Psoas muscle (tissue), 8 donors: ENCODE measurements around the gene CBLC. TPM values are rescaled to one million over a fixed set of nuclear protein-coding genes. Genes with fewer than 3 reads are reported as not detected.
A peak's percentile ranks its signal among the peaks of the same experiment; 100 is the strongest.

Source experiments
- ATAC-seq, 4 donors: fragments of 200-7000 bp; cut with Tn5 transposase; one replicate each; pipeline ENCODE4 v1.9.1; 2020; ENCODE audit warnings: moderate library complexity in 3 of 4, mild to moderate bottlenecking in 2 of 4
- DNase-seq, 2 donors: peaks; one replicate each; pipeline ENCODE4 v3.0.0-alpha.2; 2020
- H3K27ac ChIP-seq: fragments of 200-600 bp; one replicate; pipeline ENCODE4 v1.8.0; 2022
- H3K27me3 ChIP-seq, 3 donors: fragments of 200-600 bp in 1 of 3; one replicate each; pipeline versions ENCODE4 v1.6.1 to v1.8.0; 2013 to 2022; ENCODE audit warnings: low read length in 2 of 3, mild to moderate bottlenecking in 2 of 3, moderate library complexity in 1 of 3; ENCODE audit not compliant: insufficient read depth in 3 of 3
- H3K36me3 ChIP-seq, 2 donors: fragments of 200-600 bp in 1 of 2; one replicate each; pipeline versions ENCODE4 v1.6.1 to v1.8.0; 2013 to 2022; ENCODE audit warnings: low read depth in 1 of 2, mild to moderate bottlenecking in 1 of 2, moderate library complexity in 1 of 2; ENCODE audit not compliant: insufficient read depth in 1 of 2
- H3K4me1 ChIP-seq: fragments of 200-600 bp; one replicate; pipeline ENCODE4 v1.8.0; 2022
- H3K4me3 ChIP-seq: fragments of 200-600 bp; one replicate; pipeline ENCODE4 v1.8.0; 2022; ENCODE audit warnings: mild to moderate bottlenecking
- H3K9me3 ChIP-seq: fragments of 200-600 bp; one replicate; pipeline ENCODE4 v1.8.0; 2022
- WGBS, 3 donors: extraction: QIAGEN DNeasy Blood & Tissue Kit; methylation state at CpG; one replicate each; pipeline versions ENCODE4 v1.1.6 to v1.1.7; 2013; 5-methylcytosine and 5-hydroxymethylcytosine counted together
- intact Hi-C, 2 donors: fragments of 100-400 bp; cut with DNase I; formaldehyde crosslinking; loops; one replicate each; pipeline versions ENCODE4 v1.11.0 to v1.14.2; 2022
- polyA plus RNA-seq, 3 donors: library from polyadenylated mRNA; stranded (reverse); fragments of 200-250 nt; gene quantifications; one replicate each; pipeline ENCODE4 v1.2.3, GENCODE V29; 2013
- total RNA-seq, 4 donors: library from RNA; stranded (reverse); fragmentation: NEBNext Ultra II Directional in 2 of 4; extraction: Animal tissue kit (Norgen Biotek cat#: 25700) in 2 of 4; gene quantifications; one replicate each; pipeline versions ENCODE4 v1.2.1 to v1.2.4, GENCODE V29; 2021 to 2023
- TF ChIP-seq, protein P1 (sequence below): fragments of 200-600 bp; IDR thresholded peaks from one replicate; pipeline ENCODE4 v1.8.0; 2022; ENCODE audit warnings: antibody characterized with exemption
- donor health status: healthy with polysubstance abuse.
- donor health status: DM: no; HTN: no; CAD: no; lungs with moderate emphysema.
- donor health status: Bipolar disorder and iron deficiency.
- donor health status: healthy.
- donor health status: DM: yes; HTN: yes; CAD: no.
- donor health status: DM: no; HTN: no; CAD: no.
- donor health status: DM: no; HTN: no; CAD: no.
- donor health status: DM: yes; HTN: yes; CAD: no.

Gene CBLC
- total and polyA plus RNA-seq, 7 donors, result 0.08 to 0.34 TPM; not detected in 5

DNA sequence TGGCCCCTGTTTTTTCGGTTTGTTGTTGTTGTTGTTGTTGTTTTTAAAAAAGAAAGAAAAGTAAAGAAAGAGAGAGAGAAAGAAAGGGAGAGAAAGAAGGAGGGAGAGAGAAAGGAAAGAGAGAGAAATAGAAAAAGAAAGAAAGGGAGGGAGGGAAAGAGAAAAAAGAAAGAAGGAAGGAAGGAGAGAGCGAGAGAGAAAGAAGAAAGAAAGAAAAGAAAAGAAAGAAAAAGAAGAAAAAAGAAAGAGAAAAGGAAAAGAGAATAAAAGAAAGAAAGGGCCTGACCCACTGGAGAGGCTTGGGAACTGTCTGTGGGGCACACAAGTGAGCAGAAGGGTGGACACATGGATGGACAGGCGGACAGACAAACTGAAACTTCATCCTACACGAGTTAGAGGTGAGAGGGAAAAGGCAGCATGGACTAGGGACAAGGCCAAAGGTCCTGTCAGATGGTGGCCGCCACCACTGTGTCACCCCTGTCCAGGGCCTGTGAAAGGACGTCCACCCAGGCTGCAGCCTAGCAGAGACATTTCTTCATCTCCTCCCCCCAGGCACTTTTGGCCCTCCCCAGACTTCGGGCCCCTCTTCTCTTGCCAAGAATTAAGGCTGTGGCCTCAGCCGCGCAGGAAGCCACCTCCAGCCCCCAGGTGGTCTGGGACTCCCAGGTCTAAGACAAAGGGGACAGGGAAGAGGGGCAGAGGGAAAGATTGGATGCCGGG, 22.1 kb downstream of the CBLC start:
- H3K4me1 ChIP-seq, result peaks cover 14% of the 10 kb centered on the region
- H3K36me3 ChIP-seq, result no peaks in the 10 kb centered on the region
- intact Hi-C loops, result loop anchor here in 1 of 2 donors (1.0 kb wide), 1 partner anchor 45 kb away; no protein-coding TSS in a partner anchor
- ATAC-seq, result peak in 1 of 4 donors; percentile 12
- 69 to 79% (median 70%) methylated on average over 8 to 10 of the region's 10 CpGs for WGBS, 3 donors
- TF ChIP-seq, protein P1, sequence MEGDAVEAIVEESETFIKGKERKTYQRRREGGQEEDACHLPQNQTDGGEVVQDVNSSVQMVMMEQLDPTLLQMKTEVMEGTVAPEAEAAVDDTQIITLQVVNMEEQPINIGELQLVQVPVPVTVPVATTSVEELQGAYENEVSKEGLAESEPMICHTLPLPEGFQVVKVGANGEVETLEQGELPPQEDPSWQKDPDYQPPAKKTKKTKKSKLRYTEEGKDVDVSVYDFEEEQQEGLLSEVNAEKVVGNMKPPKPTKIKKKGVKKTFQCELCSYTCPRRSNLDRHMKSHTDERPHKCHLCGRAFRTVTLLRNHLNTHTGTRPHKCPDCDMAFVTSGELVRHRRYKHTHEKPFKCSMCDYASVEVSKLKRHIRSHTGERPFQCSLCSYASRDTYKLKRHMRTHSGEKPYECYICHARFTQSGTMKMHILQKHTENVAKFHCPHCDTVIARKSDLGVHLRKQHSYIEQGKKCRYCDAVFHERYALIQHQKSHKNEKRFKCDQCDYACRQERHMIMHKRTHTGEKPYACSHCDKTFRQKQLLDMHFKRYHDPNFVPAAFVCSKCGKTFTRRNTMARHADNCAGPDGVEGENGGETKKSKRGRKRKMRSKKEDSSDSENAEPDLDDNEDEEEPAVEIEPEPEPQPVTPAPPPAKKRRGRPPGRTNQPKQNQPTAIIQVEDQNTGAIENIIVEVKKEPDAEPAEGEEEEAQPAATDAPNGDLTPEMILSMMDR, result no peak
- no peak for DNase-seq
- H3K9me3 ChIP-seq, result no peaks in the 10 kb centered on the region
- no peak overlapping the region for H3K27ac ChIP-seq
- no peaks in the 10 kb centered on the region for H3K27me3 ChIP-seq
- H3K4me3 ChIP-seq, result no peak overlapping the region

DNA sequence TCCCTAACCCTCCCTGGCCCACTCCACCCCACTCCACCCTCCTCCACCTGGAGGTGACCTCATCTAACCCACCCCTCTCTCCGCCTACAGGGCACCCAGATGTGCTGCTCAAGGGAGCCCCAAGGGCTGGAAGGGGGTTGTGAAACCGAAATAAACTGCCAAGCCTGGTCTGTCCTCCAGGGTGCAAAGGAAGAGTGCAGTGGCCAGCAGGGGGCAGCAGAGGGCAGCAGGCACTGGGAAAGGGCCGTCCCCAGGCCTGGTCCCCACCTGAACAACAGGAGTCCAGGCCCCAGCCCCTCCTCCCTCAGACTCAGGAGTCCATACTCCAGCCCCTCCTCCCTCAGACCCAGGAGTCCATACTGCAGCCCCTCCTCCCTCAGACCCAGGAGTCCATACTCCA, 22.8 kb downstream of the CBLC start:
- WGBS, 3 donors, result 6 to 11% (median 8%) methylated on average over 3 of the region's 3 CpGs
- Histone ChIP-seq H3K27me3 (no peaks in the 10 kb centered on the region), H3K27ac (no peak overlapping the region), H3K4me3 (no peak overlapping the region), H3K9me3 (no peaks in the 10 kb centered on the region), H3K36me3 (no peaks in the 10 kb centered on the region), H3K4me1 (peaks cover 14% of the 10 kb centered on the region)
- intact Hi-C loops, result loop anchor here in 1 of 2 donors (1.0 kb wide), 1 partner anchor 44 kb away; no protein-coding TSS in a partner anchor
- ATAC-seq (peak; percentile 89 to 94 (median 92)), DNase-seq (peak; percentile 86 to 92)
- TF ChIP-seq, protein P1, result peak; percentile 92

DNA sequence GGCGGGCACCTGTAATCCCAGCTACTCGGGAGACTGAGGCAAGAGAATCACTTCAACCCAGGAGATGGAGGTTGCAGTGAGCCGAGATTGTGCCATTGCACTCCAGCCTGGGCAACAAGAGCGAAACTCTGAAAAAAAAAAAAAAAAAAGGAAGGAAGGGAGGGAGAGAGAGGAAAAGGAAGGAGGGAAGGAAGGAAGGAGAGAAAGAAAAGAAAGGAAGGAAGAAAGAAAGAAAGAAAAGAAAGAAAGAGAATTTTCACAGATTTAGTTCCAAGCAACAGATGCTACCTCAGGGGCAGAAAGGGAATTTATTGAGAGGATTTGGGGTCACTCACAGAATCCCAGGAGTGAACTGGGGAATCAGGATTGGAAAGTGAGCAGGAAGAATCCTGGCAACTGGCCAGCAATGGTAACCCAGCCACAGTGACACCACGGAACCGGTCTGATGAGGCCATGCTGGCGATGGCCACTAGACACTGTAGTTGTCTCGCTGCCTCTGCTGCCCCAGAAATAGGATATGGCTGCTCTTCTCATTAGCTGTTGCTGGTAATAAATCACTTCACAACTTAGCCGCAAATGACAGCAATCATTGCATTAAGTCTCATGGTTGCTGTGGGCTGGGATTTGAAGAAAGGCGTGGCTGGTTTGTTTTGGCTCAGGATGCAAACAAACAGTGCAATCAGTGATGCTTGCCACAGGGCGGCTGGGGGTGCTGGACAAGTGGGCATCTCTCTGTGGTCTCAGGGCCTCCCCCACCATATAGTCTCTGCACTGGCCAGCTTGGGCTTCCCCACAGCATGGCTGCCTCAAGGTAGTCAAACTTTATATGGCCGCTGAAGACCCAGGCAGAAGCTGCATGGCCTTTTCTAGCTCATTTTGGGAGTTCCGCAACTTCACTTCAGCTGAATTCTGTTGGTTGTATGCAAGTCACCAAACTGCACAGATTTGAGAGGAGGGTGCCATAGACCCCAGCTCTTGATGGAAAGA, 26.0 kb downstream of the CBLC start:
- 57 to 61% (median 60%) methylated on average over 13 of the region's 13 CpGs for WGBS, 3 donors
- TF ChIP-seq, protein P1, result no peak
- Histone ChIP-seq H3K9me3 (no peaks in the 10 kb centered on the region), H3K4me1 (peaks cover 15% of the 10 kb centered on the region), H3K4me3 (no peak overlapping the region), H3K27me3 (no peaks in the 10 kb centered on the region), H3K36me3 (no peaks in the 10 kb centered on the region), H3K27ac (no peak overlapping the region)
- intact Hi-C loops, result no loop called here
- ATAC-seq (peak in 2 of 4 donors; percentile 41 to 61), DNase-seq (no peak)

DNA sequence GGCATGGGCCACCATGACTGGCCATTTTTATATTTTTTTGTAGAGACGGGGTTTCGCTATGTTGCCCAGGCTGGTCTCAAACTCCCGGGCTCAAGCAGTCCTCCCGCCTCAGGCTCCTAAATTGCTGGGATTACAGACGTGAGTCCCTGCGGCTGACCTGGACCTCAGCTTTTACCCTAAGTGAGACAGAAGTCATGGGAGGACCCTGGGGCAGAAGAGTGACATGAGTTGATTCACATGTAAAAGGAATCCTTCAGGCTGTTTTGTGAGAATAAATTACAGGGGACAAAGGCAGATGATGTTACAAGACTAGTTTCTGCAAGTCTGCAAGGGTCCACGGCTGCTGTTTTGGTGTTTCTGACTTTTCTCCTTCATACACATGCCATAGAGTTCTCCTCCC, 28.6 kb downstream of the CBLC start:
- no peak overlapping the region for H3K27ac ChIP-seq
- no peaks in the 10 kb centered on the region for H3K27me3 ChIP-seq
- no peaks in the 10 kb centered on the region for H3K9me3 ChIP-seq
- intact Hi-C loops, result loop anchor here in 1 of 2 donors (5.0 kb wide), 1 partner anchor 36 kb away; no protein-coding TSS in a partner anchor
- ATAC-seq (no peak), DNase-seq (no peak)
- H3K4me1 ChIP-seq, result peaks cover 24% of the 10 kb centered on the region
- 84 to 88% (median 85%) methylated on average over 7 of the region's 7 CpGs for WGBS, 3 donors
- no peaks in the 10 kb centered on the region for H3K36me3 ChIP-seq
- TF ChIP-seq, protein P1, result no peak
- H3K4me3 ChIP-seq, result no peak overlapping the region
